HepG2 (cell line): ENCODE data around the gene ESYT1. TPM values are rescaled to one million over a fixed set of nuclear protein-coding genes. Genes with fewer than 3 reads are reported as not detected.

ENCODE experiments used
- CREBL2 ChIP-seq: sonication (generic); formaldehyde crosslinking; IDR thresholded peaks from 2 replicates; pipeline ENCODE4 v1.8.1; 2023; ENCODE audit warnings: missing genetic modification reagents, mild to moderate bottlenecking, borderline replicate concordance
- DMAP1 ChIP-seq: IDR thresholded peaks from 2 replicates; pipeline ENCODE4 v1.6.1; 2016
- ELF4 ChIP-seq: sonication (generic); formaldehyde crosslinking; IDR thresholded peaks from 2 replicates; pipeline ENCODE4 v1.5.0; 2020; ENCODE audit warnings: missing genetic modification reagents, mild to moderate bottlenecking, moderate library complexity, borderline replicate concordance
- FOXK1 ChIP-seq: sonication (generic); formaldehyde crosslinking; IDR thresholded peaks from 2 replicates; pipeline ENCODE4 v1.4.0; 2020; ENCODE audit warnings: low read depth, missing genetic modification reagents, borderline replicate concordance
- HNRNPLL ChIP-seq: fragments of 200-400 bp; formaldehyde crosslinking; IDR thresholded peaks from 2 replicates; pipeline ENCODE4 v1.6.1; 2017; ENCODE audit warnings: mild to moderate bottlenecking, low read depth, low read length; ENCODE audit not compliant: poor library complexity, severe bottlenecking
- MXD3 ChIP-seq: IDR thresholded peaks from 2 replicates; pipeline ENCODE4 v1.6.1; 2016; ENCODE audit warnings: mild to moderate bottlenecking, missing biosample characterization, missing genetic modification reagents
- PLRG1 ChIP-seq: fragments of 450-650 bp; conservative IDR thresholded peaks from 2 replicates; pipeline ENCODE4 v1.6.1; 2016
- POGK ChIP-seq: sonication (generic); formaldehyde crosslinking; conservative IDR thresholded peaks from 2 replicates; pipeline ENCODE4 v1.8.0; 2022; ENCODE audit warnings: mild to moderate bottlenecking, moderate library complexity, missing genetic modification reagents
- RARG ChIP-seq: sonication (generic); formaldehyde crosslinking; IDR thresholded peaks from 2 replicates; pipeline ENCODE4 v1.4.0; 2020; ENCODE audit warnings: low read depth, mild to moderate bottlenecking, missing genetic modification reagents
- SOX5 ChIP-seq: IDR thresholded peaks from 2 replicates; pipeline ENCODE4 v1.6.1; 2016; ENCODE audit warnings: borderline replicate concordance
- SP5 ChIP-seq: IDR thresholded peaks from 2 replicates; pipeline ENCODE4 v1.6.1; 2016; ENCODE audit warnings: low read depth, borderline replicate concordance
- TARDBP ChIP-seq: sonication (generic); formaldehyde crosslinking; IDR thresholded peaks from 2 replicates; pipeline ENCODE4 v1.8.0; 2022; ENCODE audit warnings: mild to moderate bottlenecking, missing genetic modification reagents
- TBX2 ChIP-seq: sonication (generic); formaldehyde crosslinking; IDR thresholded peaks from 2 replicates; pipeline ENCODE4 v1.5.0; 2020; ENCODE audit warnings: missing genetic modification reagents, mild to moderate bottlenecking, borderline replicate concordance
- ZBTB10 ChIP-seq: sonication (generic); formaldehyde crosslinking; IDR thresholded peaks from 2 replicates; pipeline ENCODE4 v1.4.0; 2020; ENCODE audit warnings: missing genetic modification reagents, borderline replicate concordance
- ZNF17 ChIP-seq: sonication (generic); formaldehyde crosslinking; IDR thresholded peaks from 2 replicates; pipeline ENCODE4 v1.5.0; 2020; ENCODE audit warnings: mild to moderate bottlenecking, missing genetic modification reagents
- ZNF235 ChIP-seq: sonication (generic); formaldehyde crosslinking; IDR thresholded peaks from 2 replicates; pipeline ENCODE4 v1.8.1; 2023; ENCODE audit warnings: mild to moderate bottlenecking, missing genetic modification reagents, borderline replicate concordance
- ZNF513 ChIP-seq: sonication (generic); formaldehyde crosslinking; conservative IDR thresholded peaks from 2 replicates; pipeline ENCODE4 v1.5.0; 2020; ENCODE audit warnings: missing genetic modification reagents
- ZNF605 ChIP-seq: sonication (generic); formaldehyde crosslinking; IDR thresholded peaks from 2 replicates; pipeline ENCODE4 v1.8.0; 2022; ENCODE audit warnings: mild to moderate bottlenecking, missing genetic modification reagents
- ZNF629 ChIP-seq: sonication (generic); formaldehyde crosslinking; conservative IDR thresholded peaks from 2 replicates; pipeline ENCODE4 v1.5.0; 2020; ENCODE audit warnings: missing genetic modification reagents
- ZNF670 ChIP-seq: sonication (generic); formaldehyde crosslinking; IDR thresholded peaks from 2 replicates; pipeline ENCODE4 v1.8.0; 2022; ENCODE audit warnings: mild to moderate bottlenecking, missing genetic modification reagents, borderline replicate concordance
- ZNF674 ChIP-seq: sonication (generic); formaldehyde crosslinking; IDR thresholded peaks from 2 replicates; pipeline ENCODE4 v1.5.0; 2020; ENCODE audit warnings: low read depth, mild to moderate bottlenecking, missing genetic modification reagents
- ZNF878 ChIP-seq: sonication (generic); formaldehyde crosslinking; IDR thresholded peaks from 2 replicates; pipeline ENCODE4 v1.8.1; 2023; ENCODE audit warnings: mild to moderate bottlenecking, missing genetic modification reagents, moderate library complexity
- ZSCAN9 ChIP-seq: IDR thresholded peaks from 2 replicates; pipeline ENCODE4 v1.6.1; 2016; ENCODE audit warnings: borderline replicate concordance
- polyA plus RNA-seq, 8 experiments: library from polyadenylated mRNA; depleted of rRNA in 3 of 8; stranded (reverse) in 7 of 8; unstranded in 1 of 8; fragments of >200 nt; fragmentation: Illumina TruSeq in 4 of 8; extraction: Trizol in 4 of 8; gene quantifications; 2 replicates each; pipeline versions ENCODE4 v1.2.1 to v1.2.3, GENCODE V29; 2011 to 2016; ENCODE audit warnings: low read depth in 4 of 8, missing spikeins in 1 of 8, mixed read lengths in 1 of 8; ENCODE audit not compliant: insufficient read depth in 1 of 8
- total RNA-seq, 5 experiments: library from RNA; depleted of rRNA; stranded (reverse); fragments of >200 nt; fragmentation: Illumina TruSeq; extraction: Trizol; gene quantifications; 2 replicates each; pipeline ENCODE4 v1.2.3, GENCODE V29; 2016; ENCODE audit warnings: low read depth in 1 of 5

ESYT1 gene
- total and polyA plus RNA-seq, 2 of the 13 experiments (the other 11 are each of a cell fraction or from before 2014, with no cell fraction given): 66.9 to 71.0 TPM

GRCh38 chr12:56082382-56082781 lies 45.7 kb upstream of the ESYT1 start (continued):
- no peak for TF ChIP-seq POGK (CRISPR knock-in tag)
- no peak for TF ChIP-seq TARDBP
- TF ChIP-seq SOX5 (CRISPR knock-in tag): no peak
- no peak for TF ChIP-seq SP5 (CRISPR knock-in tag)
- no peak for TF ChIP-seq HNRNPLL
- TF ChIP-seq TBX2 (CRISPR knock-in tag): no peak
- no peak for TF ChIP-seq RARG (CRISPR knock-in tag)
- no peak for TF ChIP-seq ZBTB10 (CRISPR knock-in tag)
- TF ChIP-seq ZNF878 (CRISPR knock-in tag): no peak
- no peak for TF ChIP-seq PLRG1
- TF ChIP-seq ZNF235 (CRISPR knock-in tag): peak; percentile 16; the same call in 1 of the 2 replicates
- no peak for TF ChIP-seq ELF4
- TF ChIP-seq MXD3 (CRISPR knock-in tag): no peak
- peak; percentile 19; the same call in 1 of the 2 replicates for TF ChIP-seq ZNF670 (CRISPR knock-in tag)
- no peak for TF ChIP-seq FOXK1 (CRISPR knock-in tag)
- no peak for TF ChIP-seq CREBL2 (CRISPR knock-in tag)
- TF ChIP-seq DMAP1 (CRISPR knock-in tag): no peak
- 0 out of 2 replicates have a peak, but pooled peaks have one; percentile 25 for TF ChIP-seq ZNF674 (CRISPR knock-in tag)
- no peak for TF ChIP-seq ZNF513 (CRISPR knock-in tag)
- no peak for TF ChIP-seq ZNF629 (CRISPR knock-in tag)
- peak; percentile 7; the same call in 1 of the 2 replicates for TF ChIP-seq ZNF605
- 0 out of 2 replicates have a peak, but pooled peaks have one; percentile 68 for TF ChIP-seq ZNF17 (CRISPR knock-in tag)
- no peak for TF ChIP-seq ZSCAN9 (CRISPR knock-in tag)
